CD4-positive, alpha-beta T cell treated with Interleukin-17A for 1 hour (primary cell): ENCODE data around the gene GOLGA5.

Experiments
- DNase-seq: peaks from one replicate; pipeline ENCODE4 v3.0.0-alpha.2; 2020

Gene GOLGA5

DNA sequence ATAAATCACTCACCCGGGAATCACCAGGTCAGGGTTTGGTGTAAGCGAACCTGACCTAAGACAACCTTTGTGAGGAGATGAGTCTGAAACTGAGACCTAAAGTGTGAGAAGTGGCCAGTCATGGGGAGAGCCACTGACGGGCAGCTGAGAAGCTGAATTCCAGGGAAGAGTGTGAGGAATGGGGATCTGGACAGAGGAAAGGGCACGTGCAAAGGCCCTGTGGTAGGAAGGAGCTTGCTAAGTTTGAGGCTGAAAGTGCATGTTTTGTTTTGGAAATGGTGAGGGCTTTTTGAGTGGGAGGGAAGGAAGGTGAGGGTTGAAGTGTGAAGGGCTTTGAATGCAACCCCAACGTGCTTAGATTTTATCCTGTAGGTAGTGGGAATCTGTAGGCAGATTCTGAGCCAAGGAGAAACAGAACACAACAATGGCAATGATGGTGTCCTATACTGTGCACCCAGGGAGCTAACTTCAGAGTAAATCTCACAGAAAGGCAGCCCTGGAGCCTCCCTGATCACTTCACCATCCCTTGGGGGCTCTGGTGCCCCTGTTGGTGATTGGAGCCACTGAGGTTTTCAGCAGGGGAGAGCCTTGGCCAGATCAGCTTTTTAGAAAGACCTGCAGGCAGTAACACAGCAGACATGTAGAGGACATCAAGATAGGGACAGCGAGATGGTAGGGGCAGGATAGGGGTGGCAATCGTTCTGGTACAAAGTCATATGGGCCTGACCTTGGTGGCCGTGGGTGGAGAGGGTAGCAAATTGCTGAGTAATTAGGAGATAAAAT is 91.4 kb downstream of the GOLGA5 start:
- no peak for DNase-seq

- DNase-seq: no peak
These were observed 92.2 kb downstream of the GOLGA5 start for GRCh38 chr14:92886337-92886736.

DNA sequence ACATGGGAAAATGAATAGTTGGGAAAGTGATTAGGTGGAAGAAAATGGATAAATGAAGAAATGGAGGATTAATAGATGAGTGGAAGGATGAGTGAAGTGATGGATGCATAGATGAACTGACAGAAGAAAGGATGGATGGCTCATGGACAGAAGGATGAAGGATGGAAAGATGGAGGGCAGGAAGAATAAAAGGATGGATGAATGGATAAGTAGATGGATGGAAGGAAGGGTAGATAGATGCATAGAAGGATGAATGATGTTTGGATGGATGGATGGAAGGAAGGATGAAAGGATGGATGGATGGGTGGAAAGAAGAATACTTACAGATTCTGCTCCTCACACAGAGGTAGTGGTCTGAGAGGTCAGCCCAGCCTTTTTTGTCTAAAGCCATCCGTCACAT is 93.1 kb downstream of the GOLGA5 start:
- DNase-seq: no peak

- no peak for DNase-seq
These were observed 94.8 kb downstream of the GOLGA5 start for GRCh38 chr14:92888896-92889295.
